ENCODE results near the gene CAMKK1.

The CAMKK1 gene

DNA sequence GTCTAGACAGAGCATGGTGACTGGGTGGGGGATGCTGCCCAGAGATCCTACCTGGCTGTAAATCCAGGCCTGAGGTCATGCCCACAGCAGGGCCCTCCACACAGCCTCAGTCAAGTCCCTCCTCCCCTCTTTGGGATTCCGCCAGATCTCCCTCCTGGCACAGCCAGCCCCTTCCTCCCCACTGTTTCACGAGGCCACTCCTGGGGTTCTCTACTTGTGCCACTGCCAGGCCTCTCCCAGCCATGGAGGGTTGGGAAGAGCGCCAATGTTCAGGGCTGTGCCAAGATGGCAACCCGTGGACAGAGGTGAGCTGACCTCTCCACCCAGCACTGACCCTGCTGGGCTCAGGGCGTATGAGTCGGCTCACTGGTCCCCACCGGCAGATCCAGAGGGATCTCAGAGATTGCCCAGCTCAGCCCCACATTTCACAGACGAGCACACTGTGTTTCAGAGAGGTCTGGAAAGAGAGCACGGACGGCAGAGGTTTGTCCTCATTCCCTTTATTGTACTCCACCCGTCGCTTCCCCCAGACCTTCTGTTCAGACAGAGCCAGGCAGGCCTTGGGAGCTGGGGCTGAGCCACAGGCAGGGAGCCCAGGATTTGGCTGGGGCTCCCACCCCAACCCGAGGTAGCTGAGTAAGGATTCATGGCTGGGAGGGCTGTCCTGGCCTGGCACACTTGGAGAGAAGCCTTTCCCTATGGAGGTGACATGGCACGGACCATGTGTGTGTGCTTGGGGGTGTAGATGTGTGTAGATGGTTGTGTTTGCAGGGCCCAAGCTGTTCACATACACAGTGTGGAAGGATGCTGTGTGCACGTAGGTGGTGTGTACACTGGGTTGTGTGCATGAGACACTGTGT, 3.5 kb upstream of the CAMKK1 start:
- DNase-seq (ENCODE audit: low read depth), result no peak

DNA sequence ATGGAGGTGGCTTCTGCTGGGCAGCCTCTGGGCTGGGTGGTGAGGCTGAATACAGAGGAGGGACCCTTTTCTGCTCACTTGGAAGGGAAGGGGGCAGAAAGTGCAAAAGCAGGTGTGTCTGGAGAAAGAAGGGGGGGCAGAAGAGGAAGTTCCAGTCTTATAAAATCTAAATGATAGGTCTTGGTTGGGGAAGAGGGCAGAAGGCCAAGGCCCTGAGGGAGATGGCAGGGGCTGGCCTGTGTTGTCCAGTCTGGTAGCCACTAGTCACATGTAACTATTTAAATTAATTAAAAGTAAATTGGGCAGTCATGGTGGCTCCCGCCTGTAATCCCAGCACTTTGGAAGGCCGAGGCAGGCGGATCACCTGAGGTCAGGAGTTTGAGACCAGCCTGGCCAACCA, 2.5 kb upstream of the CAMKK1 start:
- DNase-seq (ENCODE audit: low read depth), result no peak

- no peak for DNase-seq (ENCODE audit: low read depth)
Measured at GRCh38 chr17:3894911-3895343, 2.1 kb upstream of the CAMKK1 start.

GRCh38 chr17:3894188-3894587, 1.3 kb upstream of the CAMKK1 start:
- no peak for DNase-seq (ENCODE audit: low read depth)

DNA sequence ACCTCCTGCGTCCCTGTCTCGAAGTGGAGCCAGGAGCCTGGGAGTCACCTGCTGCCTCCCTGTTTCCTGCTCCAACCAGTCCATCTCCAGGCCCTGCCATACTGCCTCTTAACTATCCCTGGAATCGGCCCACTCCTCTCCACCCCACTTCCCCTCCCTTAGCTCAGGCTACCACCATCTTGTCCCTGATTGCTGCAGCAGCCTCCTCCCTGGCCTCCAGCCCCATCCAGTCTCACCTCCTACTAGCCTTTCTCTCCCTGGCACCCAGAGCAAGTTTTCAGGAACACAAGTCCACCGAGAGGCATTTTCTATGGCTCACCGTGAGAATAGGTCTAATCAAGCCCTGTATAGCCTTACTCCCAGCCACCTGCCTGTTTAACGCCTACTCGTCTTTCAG, 865 bp upstream of the CAMKK1 start:
- DNase-seq (ENCODE audit: low read depth), result no peak

DNA sequence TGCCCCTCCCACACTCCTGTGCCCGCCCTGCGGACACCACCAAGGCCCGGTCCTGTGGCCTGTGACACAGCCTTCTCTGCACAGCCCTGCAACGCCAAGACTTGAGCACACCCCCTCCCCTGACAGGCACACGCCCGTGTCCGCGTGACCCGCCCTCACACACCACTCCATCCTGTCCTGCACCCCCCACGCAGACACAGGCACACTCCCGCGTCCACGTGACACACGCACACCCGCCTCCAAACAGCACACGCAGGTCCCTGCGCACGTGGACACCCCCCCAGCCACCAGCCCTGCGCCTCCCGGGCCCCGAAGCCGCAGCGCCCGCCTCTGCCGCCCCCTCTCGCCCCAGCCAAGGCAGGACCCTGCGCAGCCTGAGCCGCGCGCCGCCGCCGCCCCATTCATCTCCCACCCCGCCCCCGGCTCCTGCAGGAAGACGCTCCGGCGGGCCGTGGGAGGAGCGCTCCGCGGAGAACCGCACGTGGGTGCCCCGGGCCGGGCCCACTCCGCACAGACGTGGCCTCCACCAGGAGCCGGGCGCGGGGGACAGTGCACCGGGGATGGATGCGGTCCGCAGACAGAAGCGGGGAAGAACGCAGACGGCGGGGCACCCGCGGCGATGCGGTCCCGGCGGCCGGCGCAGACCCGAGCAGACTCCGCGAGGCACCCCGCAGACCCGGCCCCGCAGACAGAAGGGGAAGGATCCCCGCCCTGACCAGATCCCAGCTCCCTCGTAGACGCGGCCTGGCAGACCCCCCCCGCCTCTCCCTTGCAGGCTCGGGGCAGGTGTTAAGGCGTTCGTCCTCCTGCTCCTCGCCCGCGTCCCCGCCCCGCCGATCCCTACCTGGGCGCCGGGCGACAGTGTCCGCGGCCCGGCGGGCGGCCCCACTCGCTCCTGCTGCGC, 506 bp downstream of the CAMKK1 start:
- peak; percentile 34 for DNase-seq (ENCODE audit: low read depth)

DNA sequence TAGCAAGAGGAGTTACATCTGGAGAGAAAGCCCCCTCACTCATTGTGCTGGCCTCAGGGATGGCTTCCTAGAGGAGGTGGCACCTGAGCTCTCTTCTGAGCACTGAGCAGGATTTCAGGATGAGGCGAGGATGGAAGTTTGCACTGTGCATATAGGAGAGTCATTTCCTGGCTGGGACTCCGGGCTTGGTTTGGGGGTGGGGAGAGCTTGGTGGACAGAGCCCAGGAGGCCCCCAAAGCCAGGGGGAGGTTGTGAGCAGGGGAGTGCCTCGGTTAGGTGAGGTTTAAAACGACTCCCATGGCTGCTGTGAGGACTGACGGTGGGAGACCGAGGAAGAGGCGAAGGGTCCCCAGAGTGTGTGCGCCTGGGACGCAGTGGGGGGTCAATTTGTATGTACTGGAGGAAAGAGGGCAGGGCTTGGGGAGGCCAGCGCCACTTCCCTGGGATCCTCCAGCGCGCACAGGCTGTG, 1.2 kb downstream of the CAMKK1 start:
- no peak for DNase-seq (ENCODE audit: low read depth)

DNA sequence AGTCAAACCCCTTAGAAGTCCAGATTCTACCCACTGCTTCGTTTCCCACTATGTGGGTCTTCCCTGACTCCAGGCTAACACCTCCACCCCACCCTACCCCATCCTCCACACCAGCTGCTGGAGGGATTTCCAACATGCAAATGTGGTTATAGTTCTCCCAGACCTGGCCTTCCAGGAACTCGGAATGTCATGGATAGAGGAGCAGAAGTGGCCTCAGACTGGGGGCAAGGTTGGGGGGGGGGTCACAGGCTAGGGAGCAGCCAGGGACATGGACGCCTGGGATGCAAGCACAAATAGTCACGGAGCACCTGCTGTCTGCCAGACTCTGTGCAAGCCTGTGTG, 2.0 kb downstream of the CAMKK1 start:
- DNase-seq (ENCODE audit: low read depth), result no peak

DNA sequence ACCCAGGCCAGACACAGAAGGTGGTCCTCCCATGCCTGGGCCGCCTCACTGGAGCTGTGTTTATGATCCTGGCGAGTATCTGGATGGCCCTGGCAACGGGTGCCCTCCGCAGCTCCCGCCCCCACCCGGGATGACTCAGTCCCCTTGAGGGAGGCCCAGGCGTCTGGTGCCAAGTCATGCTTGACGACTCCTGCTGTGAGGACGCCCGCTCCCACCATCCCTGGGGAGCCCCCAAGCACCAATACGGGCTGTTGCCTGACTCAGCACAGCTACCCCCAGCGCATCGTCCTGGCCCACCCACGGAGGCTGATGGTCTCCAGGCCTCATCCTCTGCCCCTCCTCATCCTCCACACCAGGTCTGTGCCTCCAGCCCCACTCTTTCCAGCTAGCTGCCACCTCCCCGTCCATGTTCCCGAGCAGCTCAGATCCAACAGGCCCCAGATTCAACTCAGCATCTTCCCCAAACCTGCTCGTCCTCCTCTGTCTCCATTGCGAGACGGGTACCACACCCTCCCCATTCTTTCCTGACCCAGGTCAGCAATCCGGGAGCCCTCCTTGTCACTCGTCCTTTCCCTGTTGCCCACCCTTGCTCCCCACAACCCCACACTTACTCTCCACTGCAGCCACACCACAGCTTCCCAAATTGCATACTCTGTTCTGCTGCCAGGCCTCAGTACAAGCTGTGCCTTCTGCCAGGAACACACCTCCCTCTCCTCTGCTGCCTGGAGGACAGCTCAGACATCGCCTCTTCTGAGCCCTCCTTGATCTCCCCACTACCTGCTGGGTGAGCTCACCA, 2.6 kb downstream of the CAMKK1 start:
- DNase-seq (ENCODE audit: low read depth), result no peak

GRCh38 chr17:3889325-3890012, 3.4 kb downstream of the CAMKK1 start:
- no peak for DNase-seq (ENCODE audit: low read depth)

- DNase-seq (ENCODE audit: low read depth), result no peak
Measured at GRCh38 chr17:3888343-3889171, 4.3 kb downstream of the CAMKK1 start.

DNA sequence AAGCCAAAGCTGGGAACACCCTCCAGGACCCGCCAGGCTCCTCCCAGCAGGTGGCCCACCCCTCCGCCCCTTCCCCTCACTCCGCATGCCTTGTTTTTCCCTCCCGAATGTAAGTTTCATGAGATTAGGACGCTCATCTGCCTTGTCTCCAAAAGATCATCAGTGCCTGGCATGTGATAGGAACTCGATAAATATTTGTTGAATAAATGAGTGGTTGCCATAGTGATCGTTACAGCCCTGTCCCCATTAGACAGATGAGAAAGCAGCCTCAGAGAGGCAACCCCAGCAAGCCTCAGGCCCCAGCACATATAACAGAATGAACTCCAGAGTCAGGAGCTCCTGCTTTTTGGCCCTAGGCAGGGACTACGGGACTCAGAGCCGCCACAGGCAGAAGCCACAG, 5.0 kb downstream of the CAMKK1 start:
- no peak for DNase-seq (ENCODE audit: low read depth)

DNA sequence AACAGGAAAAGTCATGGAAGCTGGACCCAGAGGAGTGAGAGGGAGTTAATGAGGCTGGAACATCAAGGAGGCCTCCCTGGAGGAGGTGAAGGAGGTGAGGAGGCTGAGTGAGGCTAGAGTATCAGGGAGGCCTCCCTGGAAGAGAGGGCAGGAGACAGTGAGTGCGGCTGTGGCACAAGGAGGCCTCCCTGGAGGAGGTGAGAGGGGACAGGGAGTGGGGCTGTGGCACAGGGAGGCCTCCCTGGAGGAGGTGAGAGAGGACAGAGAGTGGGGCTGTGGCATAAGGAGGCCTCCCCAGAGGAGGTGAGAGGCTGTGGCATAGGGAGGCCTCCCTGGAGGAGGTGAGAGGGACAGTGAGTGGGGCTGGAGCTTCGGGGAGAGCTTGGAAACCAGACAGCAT, 5.5 kb downstream of the CAMKK1 start:
- DNase-seq (ENCODE audit: low read depth), result no peak

GRCh38 chr17:3886776-3887175, 6.1 kb downstream of the CAMKK1 start:
- no peak for DNase-seq (ENCODE audit: low read depth)

DNA sequence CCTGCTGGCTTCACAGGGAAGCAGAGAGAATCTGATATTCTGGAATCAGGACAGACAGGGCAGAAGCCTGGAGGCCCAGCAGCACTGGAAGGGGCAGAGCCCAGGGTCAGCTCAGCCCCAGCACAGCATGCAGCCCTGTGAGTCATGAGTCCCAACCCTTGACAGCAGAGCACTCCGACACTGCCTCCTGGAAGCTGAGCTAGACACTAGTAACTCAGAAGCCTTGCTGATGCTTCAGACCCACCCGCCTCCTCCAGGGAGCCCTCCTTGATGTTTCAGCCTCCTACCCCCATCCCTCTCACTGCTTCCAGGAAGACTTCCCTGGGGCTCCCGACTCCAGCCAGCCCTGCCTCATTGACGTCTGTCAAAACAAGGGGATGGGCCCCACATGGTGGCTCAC, 6.9 kb downstream of the CAMKK1 start:
- DNase-seq (ENCODE audit: low read depth), result no peak

- no peak for DNase-seq (ENCODE audit: low read depth)
Measured at GRCh38 chr17:3885271-3885670, 7.6 kb downstream of the CAMKK1 start.

- no peak for DNase-seq (ENCODE audit: low read depth)
Measured at GRCh38 chr17:3884188-3884587, 8.7 kb downstream of the CAMKK1 start.

- DNase-seq (ENCODE audit: low read depth), result no peak
Measured at GRCh38 chr17:3882276-3882675, 10.6 kb downstream of the CAMKK1 start.

GRCh38 chr17:3880983-3881382, 11.9 kb downstream of the CAMKK1 start:
- DNase-seq (ENCODE audit: low read depth), result no peak

DNA sequence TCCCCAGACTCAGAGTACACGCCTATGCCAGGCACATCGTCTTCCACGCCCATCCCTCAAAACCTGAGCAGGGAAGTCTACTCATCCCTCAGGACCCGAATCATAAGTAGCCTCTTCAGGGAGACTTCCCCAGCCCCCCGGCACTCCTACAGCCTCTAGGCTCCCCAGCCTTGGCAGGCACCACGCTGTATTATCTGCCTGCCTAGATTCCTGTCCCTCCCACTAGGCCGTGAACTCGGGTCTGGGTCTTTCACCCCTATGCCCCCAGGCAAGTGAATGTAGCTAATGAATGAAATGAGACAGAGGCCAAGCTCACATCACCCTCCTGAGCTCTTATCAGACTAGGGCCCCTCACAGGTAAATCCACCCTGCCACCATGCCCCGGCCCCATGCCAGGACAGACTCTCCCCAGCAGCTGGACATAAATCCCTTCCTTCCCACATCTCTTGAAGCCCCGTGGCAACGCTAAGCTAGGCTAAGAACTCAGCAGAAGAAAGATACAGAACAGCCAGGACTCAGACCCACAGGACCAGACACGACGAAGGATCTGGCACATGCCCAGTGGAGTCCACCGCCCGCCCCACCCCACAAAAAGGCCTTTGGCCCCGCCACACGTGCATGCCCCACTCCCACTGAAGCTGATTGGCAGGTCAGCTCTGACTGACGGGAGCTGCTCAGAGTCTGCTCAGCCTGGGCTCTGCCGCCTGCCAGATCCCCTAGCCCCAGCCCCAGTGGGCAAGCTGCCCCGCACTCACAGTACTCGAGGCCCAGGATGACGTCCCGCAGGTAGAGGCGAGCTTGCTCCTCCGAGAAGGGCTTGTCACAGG, 13.0 kb downstream of the CAMKK1 start:
- DNase-seq (ENCODE audit: low read depth), result no peak

Data from stimulated activated CD8-positive, alpha-beta memory T cell treated with anti-CD3 and anti-CD28 coated beads, Interleukin-7, amount 100 ng/mL, for 24 hours (primary cell).